ENCODE measurements around the gene PRR20A.
"Not testable (repeated sequence)": the region's sequence is repeated elsewhere in the genome, so short reads cannot be mapped to it uniquely, and the experiment has no call there.

Gene PRR20A

DNA sequence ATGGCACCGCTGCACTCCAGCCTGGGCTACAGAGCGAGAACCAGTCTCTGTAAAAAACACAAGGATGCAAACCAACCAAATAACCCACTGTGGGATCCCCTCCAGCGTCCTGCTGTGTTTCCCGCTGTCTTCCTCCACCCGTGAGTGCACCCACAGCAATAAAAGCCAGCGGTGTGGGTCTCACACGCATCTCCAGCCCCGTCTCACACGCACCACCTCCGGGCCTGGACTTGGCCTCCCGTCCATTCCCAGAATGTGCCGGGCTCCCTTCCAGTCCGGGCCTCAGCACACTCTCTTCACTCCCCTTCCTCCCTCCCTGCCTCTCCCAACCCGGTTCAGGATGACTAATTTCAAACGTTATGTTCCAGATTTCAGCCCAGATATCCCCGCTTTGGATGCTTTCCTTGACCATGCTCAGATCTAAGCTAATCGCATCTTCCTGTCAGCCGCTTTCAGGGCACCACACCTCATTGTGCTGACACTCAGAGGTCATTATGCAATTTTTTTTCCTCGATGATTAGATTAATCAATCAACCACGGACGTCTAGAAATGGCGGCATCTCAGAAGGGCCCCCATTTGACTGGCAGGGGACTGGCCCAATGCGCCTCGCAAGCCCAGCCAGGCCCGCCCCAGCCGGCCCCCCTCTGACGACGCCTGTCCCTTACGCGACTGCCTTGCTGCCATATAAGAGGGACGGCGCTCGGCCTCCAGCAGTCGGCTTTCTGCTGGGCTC, at the start of gene PRR20A:
PRR20A (plus strand) TSS at position 684 of the 734 bp plus-strand sequence. CDS start 387 bp downstream, outside the sequence.
- DNase-seq = not testable (repeated sequence)

- DNase-seq = no peak
Observed at GRCh38 chr13:57114945-57115344, 25.8 kb upstream of the PRR20A start.

DNA sequence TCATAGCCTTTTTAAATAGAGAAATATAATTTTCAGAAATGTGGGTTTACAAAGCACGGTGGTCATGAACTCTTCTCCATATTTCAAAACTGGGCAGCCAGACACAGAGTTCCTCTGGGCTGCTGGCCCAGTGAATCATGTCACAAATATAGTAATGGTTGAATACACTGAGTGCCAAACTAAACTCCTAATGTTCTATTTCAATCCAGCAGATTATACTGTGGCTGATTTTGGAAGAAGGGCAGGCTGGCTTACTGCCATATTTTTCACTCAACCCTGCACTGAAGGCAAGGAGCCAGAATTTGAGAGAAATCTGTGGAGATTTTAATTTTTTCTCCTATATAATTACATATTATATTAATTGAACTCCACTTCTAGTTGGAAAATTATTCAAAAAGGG, 17.0 kb upstream of the PRR20A start:
- DNase-seq = no peak

- no peak for DNase-seq
Observed at GRCh38 chr13:57128909-57129308, 11.8 kb upstream of the PRR20A start.

DNA sequence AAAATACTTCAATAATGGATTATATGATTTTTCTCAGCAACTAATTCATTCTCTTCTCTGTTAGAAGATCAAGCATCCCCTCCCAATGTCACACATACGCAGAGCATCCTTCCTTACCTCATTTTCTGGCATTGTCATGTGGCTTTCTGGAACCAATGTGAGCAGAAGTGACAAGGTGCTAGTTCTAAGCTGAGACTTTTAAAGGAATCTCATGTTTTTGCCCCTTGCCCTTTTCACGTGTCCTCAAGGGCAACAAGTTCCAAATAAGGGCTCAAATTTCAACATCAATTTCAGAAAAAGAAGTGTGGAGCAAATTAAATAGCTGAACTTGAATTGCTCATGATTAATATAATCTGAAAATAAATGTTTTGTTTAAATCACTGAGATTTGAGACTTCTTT, 4.6 kb upstream of the PRR20A start:
- DNase-seq = no peak

DNA sequence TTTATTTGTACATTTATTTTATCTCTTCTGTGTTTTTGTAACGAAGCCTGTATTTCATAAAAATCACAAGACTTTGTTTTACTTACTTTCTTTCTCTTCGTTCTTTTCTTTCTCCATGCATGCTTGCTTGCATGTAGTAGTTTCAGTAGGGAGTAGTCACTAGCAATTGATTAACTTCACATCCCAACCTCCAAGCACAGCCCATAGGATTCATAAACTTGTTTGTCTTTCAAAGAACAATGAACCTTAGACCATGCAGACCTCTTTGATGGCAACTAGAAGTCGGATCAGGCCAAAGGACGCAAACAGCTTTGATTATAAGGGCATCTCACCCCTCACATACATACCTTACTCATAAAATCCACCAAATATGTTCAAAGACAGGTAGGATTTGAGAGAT, 3.1 kb upstream of the PRR20A start:
- DNase-seq = no peak

GRCh38 chr13:57138988-57139387, 1.7 kb upstream of the PRR20A start:
- no peak for DNase-seq

DNA sequence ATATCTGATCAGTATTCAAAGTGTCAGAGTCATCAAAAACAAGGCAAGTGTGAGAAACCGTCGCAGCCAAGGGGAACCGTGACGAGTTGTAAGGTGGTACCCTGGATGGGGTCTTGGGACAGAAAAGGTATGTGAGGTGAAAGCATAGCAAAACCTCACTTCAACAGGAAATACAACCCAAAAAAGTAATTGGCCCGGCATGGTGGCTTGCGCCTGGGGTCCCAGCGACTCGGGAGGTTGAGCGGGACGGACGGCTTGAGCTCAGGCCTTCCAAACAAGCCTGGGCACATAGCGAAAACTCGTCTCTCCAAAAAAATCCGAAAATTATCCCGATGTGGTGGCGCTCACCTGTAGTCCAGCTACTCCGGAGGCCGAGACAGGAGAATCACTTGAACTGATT, 937 bp upstream of the PRR20A start:
- DNase-seq = not testable (repeated sequence)

GRCh38 chr13:57147188-57147587, 6.5 kb downstream of the PRR20A start, which contains the start of gene PRR20B:
PRR20B (plus strand) TSS chr13:57147488; CDS start chr13:57147875, 387 bp downstream.
- DNase-seq = not testable (repeated sequence)

DNA sequence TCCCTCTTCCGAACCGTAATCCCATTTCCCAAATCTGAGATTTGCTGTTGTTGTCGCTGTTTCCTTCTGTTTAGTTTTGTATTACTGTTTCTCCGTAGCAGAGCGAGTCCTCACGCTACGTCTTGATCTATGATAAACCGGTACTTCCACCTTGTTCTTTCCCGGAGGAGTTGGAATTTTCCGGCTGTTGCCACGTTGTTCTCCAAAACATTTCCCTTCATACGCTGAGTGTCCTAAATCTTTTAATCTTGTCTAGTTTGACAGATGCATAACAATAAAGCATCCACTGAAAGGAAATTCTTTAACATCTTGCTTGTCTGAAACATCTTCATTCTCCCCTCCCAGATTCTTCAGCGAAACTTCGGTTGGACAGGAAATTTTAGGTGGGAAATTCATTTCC, 7.4 kb downstream of the PRR20A start:
- not testable (repeated sequence) for DNase-seq

DNA sequence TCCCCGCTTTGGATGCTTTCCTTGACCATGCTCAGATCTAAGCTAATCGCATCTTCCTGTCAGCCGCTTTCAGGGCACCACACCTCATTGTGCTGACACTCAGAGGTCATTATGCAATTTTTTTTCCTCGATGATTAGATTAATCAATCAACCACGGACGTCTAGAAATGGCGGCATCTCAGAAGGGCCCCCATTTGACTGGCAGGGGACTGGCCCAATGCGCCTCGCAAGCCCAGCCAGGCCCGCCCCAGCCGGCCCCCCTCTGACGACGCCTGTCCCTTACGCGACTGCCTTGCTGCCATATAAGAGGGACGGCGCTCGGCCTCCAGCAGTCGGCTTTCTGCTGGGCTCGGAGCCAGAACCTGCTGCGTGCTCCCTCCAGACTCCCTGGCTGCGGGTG, 13.0 kb downstream of the PRR20A start, which contains the start of gene PRR20C:
PRR20C (plus strand) TSS at position 301 of the 400 bp plus-strand sequence. CDS start 387 bp downstream, outside the sequence.
- not testable (repeated sequence) for DNase-seq

DNA sequence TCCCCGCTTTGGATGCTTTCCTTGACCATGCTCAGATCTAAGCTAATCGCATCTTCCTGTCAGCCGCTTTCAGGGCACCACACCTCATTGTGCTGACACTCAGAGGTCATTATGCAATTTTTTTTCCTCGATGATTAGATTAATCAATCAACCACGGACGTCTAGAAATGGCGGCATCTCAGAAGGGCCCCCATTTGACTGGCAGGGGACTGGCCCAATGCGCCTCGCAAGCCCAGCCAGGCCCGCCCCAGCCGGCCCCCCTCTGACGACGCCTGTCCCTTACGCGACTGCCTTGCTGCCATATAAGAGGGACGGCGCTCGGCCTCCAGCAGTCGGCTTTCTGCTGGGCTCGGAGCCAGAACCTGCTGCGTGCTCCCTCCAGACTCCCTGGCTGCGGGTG, 19.6 kb downstream of the PRR20A start, which contains the start of gene PRR20D:
PRR20D (plus strand) TSS at position 301 of the 400 bp plus-strand sequence. CDS start 387 bp downstream, outside the sequence.
- not testable (repeated sequence) for DNase-seq

DNA sequence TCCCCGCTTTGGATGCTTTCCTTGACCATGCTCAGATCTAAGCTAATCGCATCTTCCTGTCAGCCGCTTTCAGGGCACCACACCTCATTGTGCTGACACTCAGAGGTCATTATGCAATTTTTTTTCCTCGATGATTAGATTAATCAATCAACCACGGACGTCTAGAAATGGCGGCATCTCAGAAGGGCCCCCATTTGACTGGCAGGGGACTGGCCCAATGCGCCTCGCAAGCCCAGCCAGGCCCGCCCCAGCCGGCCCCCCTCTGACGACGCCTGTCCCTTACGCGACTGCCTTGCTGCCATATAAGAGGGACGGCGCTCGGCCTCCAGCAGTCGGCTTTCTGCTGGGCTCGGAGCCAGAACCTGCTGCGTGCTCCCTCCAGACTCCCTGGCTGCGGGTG, 26.2 kb downstream of the PRR20A start, which contains the start of gene PRR20E:
PRR20E (plus strand) TSS at position 301 of the 400 bp plus-strand sequence. CDS start 387 bp downstream, outside the sequence.
- not testable (repeated sequence) for DNase-seq

DNA sequence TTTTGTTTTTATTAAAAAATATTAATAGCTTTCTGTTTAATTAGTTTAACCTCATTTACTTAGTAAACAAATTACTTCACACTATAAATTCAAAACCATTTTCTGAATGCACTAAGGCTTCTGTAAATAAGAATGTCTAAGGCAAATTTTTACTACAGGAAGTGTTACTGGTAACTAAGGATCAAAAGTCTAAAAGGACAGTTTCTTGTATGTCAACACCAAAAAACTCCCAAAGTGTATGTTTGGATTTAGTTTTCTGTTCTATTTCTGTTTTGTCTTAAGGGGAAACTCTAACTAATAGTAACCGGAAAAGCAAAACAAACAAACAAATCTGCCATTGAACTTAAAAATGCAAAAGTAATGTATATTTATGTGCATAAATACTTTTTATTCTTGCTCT, 50.9 kb downstream of the PRR20A start:
- DNase-seq = no peak
